Mesothelial cell of epicardium (in vitro differentiated cells): ENCODE results near the gene TRMT1. TPM values are rescaled to one million over a fixed set of nuclear protein-coding genes. Genes with fewer than 3 reads are reported as not detected.

ENCODE experiments used
- DNase-seq, 2 experiments: peaks; one replicate each; pipeline ENCODE4 v3.0.0; 2021; ENCODE audit warnings: low spot score in 2 of 2; ENCODE audit not compliant: unreplicated experiment in 2 of 2
- H3K27ac Mint-ChIP-seq: 2 replicates; pipeline ENCODE4 v1.8.0; 2021; ENCODE audit warnings: mixed read lengths
- H3K27me3 Mint-ChIP-seq: 2 replicates; pipeline ENCODE4 v1.8.0; 2021; ENCODE audit warnings: low read depth, mixed read lengths
- H3K36me3 Mint-ChIP-seq: 2 replicates; pipeline ENCODE4 v1.8.0; 2021; ENCODE audit warnings: mixed read lengths
- H3K4me1 Mint-ChIP-seq: 2 replicates; pipeline ENCODE4 v1.8.0; 2021; ENCODE audit warnings: mixed read lengths
- H3K4me3 Mint-ChIP-seq: 2 replicates; pipeline ENCODE4 v1.8.0; 2021; ENCODE audit warnings: mild to moderate bottlenecking, moderate library complexity, mixed read lengths
- H3K9me3 Mint-ChIP-seq: 2 replicates; pipeline ENCODE4 v1.8.0; 2021; ENCODE audit warnings: mixed read lengths
- CTCF ChIP-seq: fragments of 200-600 bp; sonication (generic); IDR thresholded peaks from one replicate; pipeline ENCODE4 v1.5.0; 2021; ENCODE audit warnings: antibody characterized with exemption; ENCODE audit not compliant: unreplicated experiment
- total RNA-seq: library from RNA; stranded (reverse); gene quantifications from 3 replicates; pipeline ENCODE4 v1.2.1, GENCODE V29; 2021

The TRMT1 gene
- total RNA-seq, 1 donor from 2014 or later = 57.0 TPM

DNA sequence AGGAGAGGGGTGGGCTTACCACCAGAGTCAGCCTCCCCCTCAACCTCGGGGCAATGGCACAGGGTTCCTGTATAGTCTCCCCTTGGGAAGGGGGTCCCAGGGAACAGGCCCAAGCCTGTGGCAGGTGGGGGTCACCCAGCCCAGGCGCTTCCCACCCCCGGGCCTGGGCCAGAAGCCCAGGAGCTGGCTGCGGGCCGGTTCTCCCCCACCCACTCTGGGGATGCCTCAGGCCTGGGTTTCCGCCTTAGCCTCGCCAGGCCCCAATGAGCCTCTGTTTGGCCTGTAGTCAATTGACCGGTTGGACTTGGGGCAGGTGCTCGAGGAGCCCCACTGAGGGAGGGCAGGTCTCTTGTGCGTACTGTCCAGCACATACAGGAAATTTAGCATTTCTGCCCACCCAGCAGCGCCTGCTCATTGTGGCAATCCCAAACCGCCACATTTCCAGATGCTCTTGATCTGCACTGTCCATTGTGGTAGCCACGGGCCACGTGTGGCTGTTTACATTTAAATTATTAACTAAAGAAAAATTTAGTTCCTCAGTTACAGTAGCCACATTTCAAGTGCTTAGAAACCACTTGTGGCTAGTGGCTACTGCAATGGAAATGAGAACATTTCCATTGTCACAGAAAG lies 23.8 kb downstream of the TRMT1 start:
- no peak for TF ChIP-seq CTCF
- Mint-ChIP-seq H3K4me1 (peaks cover 52% of the 10 kb centered on the region), H3K9me3 (no peaks in the 10 kb centered on the region), H3K36me3 (peaks cover 5% of the 10 kb centered on the region), H3K27ac (peak overlapping the region; percentile 95), H3K27me3 (peaks cover 41% of the 10 kb centered on the region), H3K4me3 (no peak overlapping the region)
- DNase-seq = no peak

GRCh38 chr19:13092158-13092543 lies 24.4 kb downstream of the TRMT1 start:
- DNase-seq = no peak
- Mint-ChIP-seq H3K27ac (peak overlapping the region; percentile 95), H3K9me3 (no peaks in the 10 kb centered on the region), H3K4me1 (peaks cover 52% of the 10 kb centered on the region), H3K36me3 (peaks cover 5% of the 10 kb centered on the region), H3K4me3 (peak overlapping the region; percentile 39), H3K27me3 (peaks cover 38% of the 10 kb centered on the region)
- no peak for TF ChIP-seq CTCF

DNA sequence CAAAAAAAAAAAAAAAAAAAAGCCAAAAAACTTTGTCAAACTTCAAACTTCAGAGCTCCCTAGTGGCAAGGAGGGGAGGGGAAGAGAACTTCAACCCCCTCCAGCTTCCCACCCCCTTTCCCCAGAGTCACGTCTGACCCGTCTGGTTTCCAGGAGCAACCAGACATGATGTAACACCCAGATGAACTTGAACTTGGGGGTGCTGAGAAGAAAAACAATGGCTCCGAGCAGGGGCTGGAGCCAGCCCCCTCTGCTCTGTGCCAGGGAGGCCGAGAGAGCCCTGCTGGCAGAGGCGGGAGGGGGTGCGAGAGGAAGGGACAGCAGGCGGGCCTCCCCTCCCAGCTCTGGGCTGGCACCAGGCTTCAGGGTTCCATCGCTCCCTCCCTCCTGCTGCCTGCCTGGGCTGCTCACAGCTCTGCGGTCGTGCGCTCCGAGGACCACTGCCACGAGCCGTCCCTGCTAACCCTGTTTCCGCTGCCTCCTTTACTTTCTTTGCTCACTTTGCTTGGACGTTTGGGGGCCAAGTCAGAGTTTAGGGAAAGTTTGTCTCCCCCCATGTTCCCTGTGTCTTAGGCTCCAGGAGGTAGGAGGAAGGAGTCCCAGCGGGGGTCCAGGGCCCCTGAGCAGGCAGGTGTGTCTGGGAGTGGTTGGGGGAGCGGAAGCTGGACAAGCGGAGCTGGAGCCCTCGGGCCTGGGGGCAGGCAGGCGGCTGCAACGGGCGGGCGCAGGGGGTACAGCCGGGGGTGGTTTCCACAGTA lies 25.0 kb downstream of the TRMT1 start:
- Mint-ChIP-seq H3K9me3 (no peaks in the 10 kb centered on the region), H3K4me1 (peaks cover 49% of the 10 kb centered on the region)

DNA sequence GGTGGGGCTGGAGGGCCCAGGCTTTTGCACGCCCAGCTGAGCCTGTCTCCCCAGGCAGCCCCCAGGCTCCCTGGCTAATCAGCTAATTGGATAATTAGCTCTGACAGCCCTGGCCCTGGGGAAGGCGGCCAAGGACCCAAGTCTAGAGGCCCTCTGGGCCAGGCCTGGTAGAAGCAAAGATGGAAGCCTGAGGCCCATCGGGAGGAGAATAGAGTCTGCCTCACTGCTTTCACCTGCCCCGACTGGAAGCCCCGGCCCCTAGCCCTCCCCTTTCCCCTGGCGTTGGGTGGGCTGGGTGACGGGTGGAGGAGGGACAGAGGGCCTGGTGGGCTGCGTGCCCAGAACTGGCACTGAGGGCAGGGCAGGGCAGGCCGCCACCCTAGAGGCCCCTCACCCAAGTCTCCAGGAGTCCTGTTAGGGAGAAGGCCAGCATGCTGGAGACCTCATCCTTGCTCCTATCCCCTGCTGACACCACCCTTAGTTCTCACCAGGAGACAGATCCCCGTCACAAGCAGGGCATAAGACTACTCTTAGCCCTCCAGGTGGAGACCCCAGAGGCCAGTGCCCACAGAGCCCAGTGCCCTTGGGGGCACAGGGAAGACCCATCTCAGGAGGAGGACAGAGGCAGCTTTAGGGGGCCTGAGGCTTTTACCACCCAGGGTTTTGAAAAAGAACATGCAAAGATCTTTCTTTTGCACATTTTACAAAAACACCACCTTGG lies 25.9 kb downstream of the TRMT1 start:
- Mint-ChIP-seq H3K4me1 (peaks cover 42% of the 10 kb centered on the region), H3K27me3 (peaks cover 35% of the 10 kb centered on the region), H3K9me3 (no peaks in the 10 kb centered on the region), H3K4me3 (no peak overlapping the region), H3K36me3 (peaks cover 5% of the 10 kb centered on the region), H3K27ac (peak overlapping the region; percentile 95)
- no peak for DNase-seq
- no peak for TF ChIP-seq CTCF

More for the DNA sequence above, 25.0 kb downstream of the TRMT1 start:
- Mint-ChIP-seq H3K27ac (peak overlapping the region; percentile 95), H3K4me3 (peak overlapping the region; percentile 39), H3K36me3 (peaks cover 5% of the 10 kb centered on the region), H3K27me3 (peaks cover 37% of the 10 kb centered on the region)
- no peak for TF ChIP-seq CTCF
- DNase-seq = peak in 1 of 2 experiments; percentile 66

GRCh38 chr19:13089857-13090507 lies 26.6 kb downstream of the TRMT1 start:
- Mint-ChIP-seq H3K9me3 (no peaks in the 10 kb centered on the region), H3K27me3 (peaks cover 37% of the 10 kb centered on the region), H3K4me1 (peaks cover 42% of the 10 kb centered on the region), H3K36me3 (peaks cover 7% of the 10 kb centered on the region), H3K27ac (peak overlapping the region; percentile 95), H3K4me3 (no peak overlapping the region)
- DNase-seq = no peak
- no peak for TF ChIP-seq CTCF
